HG02571 (cell line): ENCODE measurements around the gene INO80C.

Source experiments
- ATAC-seq: cut with Tn5 transposase; IDR thresholded peaks from one replicate; pipeline ENCODE4 v1.9.1; 2021; ENCODE audit warnings: mild to moderate bottlenecking, moderate library complexity; ENCODE audit not compliant: unreplicated experiment

INO80C gene

GRCh38 chr18:35497370-35498197 is at the start of gene INO80C:
INO80C (minus strand) TSS chr18:35497960; CDS start chr18:35497874, 86 bp downstream.
- ATAC-seq = peak; percentile 93

- ATAC-seq = no peak
Observed at GRCh38 chr18:35547008-35547605, 49.3 kb upstream of the INO80C start.

- no peak for ATAC-seq
Observed at GRCh38 chr18:35542356-35542755, 44.6 kb upstream of the INO80C start.

- ATAC-seq = no peak
Observed at GRCh38 chr18:35535297-35535696, 37.5 kb upstream of the INO80C start.

- no peak for ATAC-seq
Observed at GRCh38 chr18:35533916-35534405, 36.2 kb upstream of the INO80C start.

GRCh38 chr18:35528749-35529274 is 31.1 kb upstream of the INO80C start:
- ATAC-seq = no peak

GRCh38 chr18:35526495-35527059 is 28.8 kb upstream of the INO80C start:
- ATAC-seq = no peak

- ATAC-seq = no peak
Observed at GRCh38 chr18:35525795-35526494, 28.2 kb upstream of the INO80C start.

- no peak for ATAC-seq
Observed at GRCh38 chr18:35524226-35524625, 26.5 kb upstream of the INO80C start.

GRCh38 chr18:35522130-35522959 is 24.6 kb upstream of the INO80C start:
- ATAC-seq = no peak

GRCh38 chr18:35521133-35521532 is 23.4 kb upstream of the INO80C start:
- no peak for ATAC-seq

- ATAC-seq = no peak
Observed at GRCh38 chr18:35519148-35519899, 21.6 kb upstream of the INO80C start.

- ATAC-seq = no peak
Observed at GRCh38 chr18:35517715-35518114, 20.0 kb upstream of the INO80C start.

GRCh38 chr18:35516789-35517188 is 19.0 kb upstream of the INO80C start:
- ATAC-seq = no peak

- ATAC-seq = no peak
Observed at GRCh38 chr18:35516351-35516750, 18.6 kb upstream of the INO80C start.

- no peak for ATAC-seq
Observed at GRCh38 chr18:35515460-35516130, 17.8 kb upstream of the INO80C start.

GRCh38 chr18:35514752-35515459 is 17.1 kb upstream of the INO80C start:
- no peak for ATAC-seq

- no peak for ATAC-seq
Observed at GRCh38 chr18:35514283-35514682, 16.5 kb upstream of the INO80C start.
